ENCODE data around the gene TPST1.

Gene TPST1

DNA sequence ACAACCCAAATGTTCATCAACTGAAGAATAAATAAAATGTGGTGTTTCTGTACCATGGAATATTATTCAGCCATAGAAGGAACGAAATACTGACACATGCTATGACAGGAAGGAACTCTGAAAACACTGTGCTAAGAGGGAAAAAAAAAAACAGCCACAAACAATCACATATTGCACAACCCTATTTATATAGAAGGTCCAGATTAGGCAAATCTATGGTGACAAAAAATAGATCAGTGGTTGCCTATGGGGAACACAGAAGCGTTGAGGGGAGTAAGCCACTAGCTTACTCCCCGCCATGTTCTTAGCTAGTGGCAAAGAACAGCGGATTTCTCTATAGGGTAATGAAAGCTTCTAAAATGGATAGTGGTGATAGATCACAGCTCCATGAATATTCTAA, 198.4 kb downstream of the TPST1 start:
- no peak for DNase-seq (ENCODE audit: low read depth)
- H3K4me3 ChIP-seq (ENCODE audit: low read depth, low read length) = no peak overlapping the region
- TF ChIP-seq, protein P1, sequence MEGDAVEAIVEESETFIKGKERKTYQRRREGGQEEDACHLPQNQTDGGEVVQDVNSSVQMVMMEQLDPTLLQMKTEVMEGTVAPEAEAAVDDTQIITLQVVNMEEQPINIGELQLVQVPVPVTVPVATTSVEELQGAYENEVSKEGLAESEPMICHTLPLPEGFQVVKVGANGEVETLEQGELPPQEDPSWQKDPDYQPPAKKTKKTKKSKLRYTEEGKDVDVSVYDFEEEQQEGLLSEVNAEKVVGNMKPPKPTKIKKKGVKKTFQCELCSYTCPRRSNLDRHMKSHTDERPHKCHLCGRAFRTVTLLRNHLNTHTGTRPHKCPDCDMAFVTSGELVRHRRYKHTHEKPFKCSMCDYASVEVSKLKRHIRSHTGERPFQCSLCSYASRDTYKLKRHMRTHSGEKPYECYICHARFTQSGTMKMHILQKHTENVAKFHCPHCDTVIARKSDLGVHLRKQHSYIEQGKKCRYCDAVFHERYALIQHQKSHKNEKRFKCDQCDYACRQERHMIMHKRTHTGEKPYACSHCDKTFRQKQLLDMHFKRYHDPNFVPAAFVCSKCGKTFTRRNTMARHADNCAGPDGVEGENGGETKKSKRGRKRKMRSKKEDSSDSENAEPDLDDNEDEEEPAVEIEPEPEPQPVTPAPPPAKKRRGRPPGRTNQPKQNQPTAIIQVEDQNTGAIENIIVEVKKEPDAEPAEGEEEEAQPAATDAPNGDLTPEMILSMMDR (IDR thresholded peaks at IDR 0.05; ENCODE audit: control insufficient read depth, extremely low read depth, insufficient read depth) = no peak

DNA sequence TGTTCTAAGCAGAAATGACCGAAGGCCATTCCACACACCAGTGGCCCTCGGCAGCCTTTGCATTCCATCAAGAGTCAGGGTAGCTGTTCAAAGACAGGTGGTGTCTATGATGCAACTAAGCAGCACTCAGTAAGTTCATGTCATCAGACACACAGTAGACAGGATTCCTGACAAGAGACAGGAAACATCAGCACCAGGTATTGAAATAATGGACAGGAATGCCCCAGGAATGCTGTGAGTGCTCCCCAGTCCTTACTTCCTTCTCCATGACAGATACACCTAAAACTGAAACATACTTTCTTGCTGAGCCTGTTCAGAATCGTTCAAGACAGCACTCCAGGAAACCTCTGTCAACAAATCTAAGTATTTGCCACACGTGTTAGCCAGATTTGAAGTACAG, 204.4 kb downstream of the TPST1 start:
- TF ChIP-seq, protein P1 (IDR thresholded peaks at IDR 0.05; ENCODE audit: control insufficient read depth, extremely low read depth, insufficient read depth) = no peak
- no peak overlapping the region for H3K4me3 ChIP-seq (ENCODE audit: low read depth, low read length)

More for the DNA sequence above, 204.4 kb downstream of the TPST1 start:
- no peak for DNase-seq (ENCODE audit: low read depth)
